Omental fat pad (tissue), 4 donors: ENCODE measurements around the gene CAMK2D. TPM values are rescaled to one million over a fixed set of nuclear protein-coding genes. Genes with fewer than 3 reads are reported as not detected.

Source experiments
- ATAC-seq: fragments of 150-250 bp; one replicate; pipeline ENCODE4 v1.9.1; 2016; ENCODE audit warnings: mild to moderate bottlenecking, moderate library complexity; ENCODE audit not compliant: low FRiP score
- DNase-seq: peaks from one replicate; pipeline ENCODE4 v3.0.0-alpha.2; 2019; ENCODE audit warnings: low spot score
- total RNA-seq, 4 donors: library from RNA; depleted of rRNA; stranded (reverse); fragments of >200 nt; gene quantifications; one replicate each; pipeline ENCODE4 v1.1.0, GENCODE V29; 2016
- TF ChIP-seq, protein P1 (sequence below), 3 donors: fragments of 450-650 bp; IDR thresholded peaks; one replicate each; pipeline ENCODE4 v1.5.1; 2016 to 2017; ENCODE audit warnings: antibody characterized with exemption in 3 of 3, mild to moderate bottlenecking in 3 of 3, moderate library complexity in 2 of 3

Gene CAMK2D
- total RNA-seq, 4 donors from 2014 or later = 78.7 to 86.1 (median 83.2) TPM

DNA sequence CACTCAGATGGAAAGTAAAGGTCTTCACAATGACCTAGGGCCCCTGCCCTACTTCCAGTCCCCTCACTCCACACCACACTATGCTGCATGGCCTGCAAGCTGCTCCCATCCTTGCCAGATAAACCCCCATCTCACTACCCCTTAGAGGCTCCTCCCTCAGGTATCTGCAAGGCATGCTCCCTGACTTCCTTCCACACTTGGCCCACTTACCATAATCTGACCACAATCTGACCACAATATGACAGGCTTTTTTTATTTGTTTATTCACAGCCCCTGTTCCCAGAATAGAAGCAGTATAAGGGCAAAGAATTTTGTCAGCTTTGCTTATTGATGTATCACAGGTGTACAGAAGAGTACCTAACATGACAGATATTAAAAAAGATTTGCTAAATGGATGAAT, 124.7 kb downstream of the CAMK2D start:
- no peak for ATAC-seq
- TF ChIP-seq, protein P1, sequence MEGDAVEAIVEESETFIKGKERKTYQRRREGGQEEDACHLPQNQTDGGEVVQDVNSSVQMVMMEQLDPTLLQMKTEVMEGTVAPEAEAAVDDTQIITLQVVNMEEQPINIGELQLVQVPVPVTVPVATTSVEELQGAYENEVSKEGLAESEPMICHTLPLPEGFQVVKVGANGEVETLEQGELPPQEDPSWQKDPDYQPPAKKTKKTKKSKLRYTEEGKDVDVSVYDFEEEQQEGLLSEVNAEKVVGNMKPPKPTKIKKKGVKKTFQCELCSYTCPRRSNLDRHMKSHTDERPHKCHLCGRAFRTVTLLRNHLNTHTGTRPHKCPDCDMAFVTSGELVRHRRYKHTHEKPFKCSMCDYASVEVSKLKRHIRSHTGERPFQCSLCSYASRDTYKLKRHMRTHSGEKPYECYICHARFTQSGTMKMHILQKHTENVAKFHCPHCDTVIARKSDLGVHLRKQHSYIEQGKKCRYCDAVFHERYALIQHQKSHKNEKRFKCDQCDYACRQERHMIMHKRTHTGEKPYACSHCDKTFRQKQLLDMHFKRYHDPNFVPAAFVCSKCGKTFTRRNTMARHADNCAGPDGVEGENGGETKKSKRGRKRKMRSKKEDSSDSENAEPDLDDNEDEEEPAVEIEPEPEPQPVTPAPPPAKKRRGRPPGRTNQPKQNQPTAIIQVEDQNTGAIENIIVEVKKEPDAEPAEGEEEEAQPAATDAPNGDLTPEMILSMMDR (IDR thresholded peaks at IDR 0.05) = no peak
- no peak for DNase-seq

DNA sequence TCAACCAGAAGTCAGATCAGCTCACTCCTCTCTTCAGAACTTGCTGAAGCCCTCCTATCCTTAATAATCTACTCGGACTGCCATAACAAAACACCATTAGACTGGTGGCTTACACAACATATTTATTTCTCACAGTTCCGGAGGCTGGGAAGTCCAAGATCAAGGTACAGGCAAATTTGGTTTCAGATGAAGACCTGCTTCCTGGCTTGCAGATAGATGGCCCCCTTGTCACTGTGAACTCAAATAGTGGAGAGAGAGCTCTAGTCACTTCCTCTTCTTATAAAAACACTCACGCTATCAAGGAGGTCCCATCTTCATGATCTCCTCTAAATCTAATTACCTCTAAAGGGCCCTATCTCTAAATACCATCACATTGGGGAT, 125.1 kb downstream of the CAMK2D start:
- TF ChIP-seq, protein P1 (IDR thresholded peaks at IDR 0.05) = no peak
- no peak for ATAC-seq
- no peak for DNase-seq

DNA sequence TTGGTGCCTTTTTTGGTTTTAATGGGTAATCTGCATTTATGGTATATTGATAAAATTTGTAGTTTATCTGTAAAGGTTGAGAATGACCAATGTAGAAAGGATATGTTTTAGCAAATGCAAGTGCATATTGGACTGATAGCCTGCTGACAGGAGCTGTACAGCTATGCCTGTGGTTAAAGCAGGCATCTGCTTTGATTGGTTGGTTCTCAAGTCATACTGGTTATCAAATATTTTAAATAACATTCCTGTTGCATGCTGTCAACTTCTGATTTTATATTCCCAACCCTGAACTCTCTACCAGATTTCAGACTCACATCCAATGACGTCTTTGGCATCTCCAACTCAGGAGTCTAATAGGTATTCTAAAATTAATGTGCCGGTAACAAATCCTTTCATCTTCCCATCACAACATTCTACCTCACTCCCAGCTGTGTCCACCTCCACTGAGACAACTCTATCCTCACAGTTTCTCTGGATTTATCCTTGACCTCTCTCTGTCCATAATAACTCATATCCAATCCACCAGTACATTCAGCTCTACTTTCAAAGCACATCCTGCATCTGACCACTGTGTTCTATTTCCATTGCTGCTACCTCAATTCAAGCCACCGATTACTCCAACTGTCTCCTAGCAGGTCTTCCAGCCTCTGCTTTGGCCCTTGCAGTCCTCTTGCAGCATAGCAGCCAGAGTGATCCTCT, 125.7 kb downstream of the CAMK2D start:
- no peak for ATAC-seq
- TF ChIP-seq, protein P1 (IDR thresholded peaks at IDR 0.05) = no peak

DNA sequence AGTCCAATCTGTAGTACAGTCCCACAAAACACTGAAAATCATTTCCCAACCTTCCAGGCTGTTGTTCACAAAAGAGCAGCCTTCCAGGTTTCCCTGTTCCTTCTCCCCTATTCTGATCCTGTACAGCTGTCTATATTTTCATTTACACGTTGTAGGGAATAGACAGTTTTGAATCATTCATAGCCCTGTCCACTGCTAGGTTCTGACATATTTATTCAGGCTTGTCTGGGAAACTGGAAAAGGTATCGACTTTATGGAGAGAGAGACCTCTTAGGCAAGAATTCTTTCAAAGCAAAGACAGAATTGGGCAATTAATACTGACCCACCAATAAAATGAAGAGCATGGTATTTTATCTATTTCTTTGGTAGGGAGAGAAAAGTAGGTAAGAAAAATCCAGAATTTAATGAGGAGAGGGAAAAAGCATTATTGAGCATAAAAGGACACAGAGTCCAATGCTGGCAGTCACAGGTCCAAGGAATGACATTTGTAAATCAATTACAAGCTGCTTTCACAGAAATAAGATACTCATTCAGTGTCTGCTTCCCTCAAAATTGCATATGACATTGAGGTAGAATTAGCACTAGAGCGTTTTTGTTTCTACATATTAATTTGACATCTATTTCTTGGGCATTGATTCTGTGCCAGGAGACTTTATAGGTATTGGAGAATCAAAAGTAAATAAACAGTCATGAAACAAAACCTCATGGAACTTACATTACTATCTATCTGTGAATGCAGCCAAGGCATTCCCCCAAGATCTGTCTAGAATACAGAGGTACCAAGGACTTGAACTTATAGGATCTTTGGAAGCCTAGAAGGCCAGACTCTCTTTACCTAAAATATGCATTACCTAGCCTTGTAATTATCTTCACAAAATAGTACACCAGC, 127.2 kb downstream of the CAMK2D start:
- DNase-seq = no peak
- TF ChIP-seq, protein P1 (IDR thresholded peaks at IDR 0.05) = no peak
- ATAC-seq = no peak

More for the DNA sequence above, 125.7 kb downstream of the CAMK2D start:
- DNase-seq = no peak

DNA sequence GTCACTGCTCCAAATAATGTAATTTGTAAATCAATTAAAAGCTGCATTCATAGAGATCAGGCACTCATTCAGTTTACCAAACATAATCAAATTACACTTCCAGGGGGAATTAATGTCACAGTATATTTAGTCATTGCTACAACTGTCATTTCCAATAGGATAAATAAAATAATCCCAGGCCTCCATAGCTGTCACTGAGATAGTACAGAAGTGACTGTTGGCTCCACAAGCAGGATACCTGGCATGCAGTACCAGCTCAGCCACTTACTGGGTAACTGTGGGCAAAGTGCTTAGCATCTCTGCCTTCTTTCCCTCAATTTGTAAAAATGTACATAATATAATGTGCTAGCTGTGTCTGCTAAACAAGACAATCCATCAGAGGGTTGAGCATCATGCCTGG, 128.1 kb downstream of the CAMK2D start:
- ATAC-seq = no peak
- TF ChIP-seq, protein P1 (IDR thresholded peaks at IDR 0.05) = no peak
- DNase-seq = no peak

DNA sequence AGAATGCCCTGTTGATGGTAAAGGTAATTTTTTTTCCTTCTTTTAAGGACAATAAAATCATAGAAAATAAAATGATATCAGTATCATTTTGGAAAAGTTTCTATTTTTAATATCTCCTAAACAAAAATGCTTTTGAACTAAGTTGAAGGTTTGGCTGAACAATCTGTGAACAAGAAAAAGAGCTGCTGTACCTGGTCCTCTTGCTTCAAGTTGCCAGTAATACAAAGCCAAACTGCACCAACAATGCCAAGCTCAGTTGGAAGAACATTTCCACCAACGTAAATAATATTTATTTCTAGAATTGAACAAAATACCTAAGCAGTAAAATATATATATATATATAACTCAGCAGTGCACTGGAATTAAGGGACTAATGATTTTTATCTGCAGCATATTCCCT, 132.8 kb downstream of the CAMK2D start:
- TF ChIP-seq, protein P1 (IDR thresholded peaks at IDR 0.05) = no peak
- DNase-seq (no peak), ATAC-seq (no peak)
